GM12874 (cell line): ENCODE results near the gene MICB.

ENCODE experiments used
- CTCF ChIP-seq: IDR thresholded peaks from 2 replicates; pipeline ENCODE4 v1.5.1; 2011; ENCODE audit warnings: low read depth, mild to moderate bottlenecking, control low read depth, low read length, moderate library complexity; ENCODE audit not compliant: insufficient read depth

The MICB gene

DNA sequence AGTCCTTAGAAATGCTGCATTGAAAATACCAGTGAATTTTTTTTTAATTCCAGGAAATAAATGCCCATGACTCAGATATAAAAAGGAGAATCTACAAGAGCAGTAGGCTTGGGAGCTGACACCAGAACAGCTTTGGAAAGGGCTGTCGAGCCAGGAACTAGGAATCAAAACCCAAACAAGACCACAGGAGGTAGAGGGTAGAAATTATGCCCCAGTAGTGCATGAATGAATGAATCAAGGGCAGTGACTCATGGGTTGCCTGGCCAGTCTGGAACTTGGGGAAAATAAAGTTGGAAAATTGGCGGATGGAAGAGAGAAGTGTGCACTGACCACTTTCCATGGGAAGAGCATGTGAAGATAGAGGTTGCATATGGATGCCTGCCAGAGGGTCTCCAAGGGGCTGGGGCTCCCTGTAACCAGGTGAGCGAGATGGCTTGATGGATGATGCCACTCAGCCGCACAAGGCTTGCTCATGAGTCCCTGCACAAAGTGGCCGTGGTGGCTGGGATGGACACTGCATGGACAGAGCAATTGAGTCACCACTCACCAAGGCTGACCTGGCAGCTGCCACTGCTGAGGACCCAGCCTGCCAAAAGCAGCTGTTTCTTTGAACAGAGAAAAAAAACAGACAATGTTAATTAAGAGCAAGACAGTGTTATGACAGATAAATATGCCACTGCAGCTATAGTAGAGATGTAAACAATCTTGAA, 15.7 kb downstream of the MICB start:
- no peak for TF ChIP-seq CTCF

DNA sequence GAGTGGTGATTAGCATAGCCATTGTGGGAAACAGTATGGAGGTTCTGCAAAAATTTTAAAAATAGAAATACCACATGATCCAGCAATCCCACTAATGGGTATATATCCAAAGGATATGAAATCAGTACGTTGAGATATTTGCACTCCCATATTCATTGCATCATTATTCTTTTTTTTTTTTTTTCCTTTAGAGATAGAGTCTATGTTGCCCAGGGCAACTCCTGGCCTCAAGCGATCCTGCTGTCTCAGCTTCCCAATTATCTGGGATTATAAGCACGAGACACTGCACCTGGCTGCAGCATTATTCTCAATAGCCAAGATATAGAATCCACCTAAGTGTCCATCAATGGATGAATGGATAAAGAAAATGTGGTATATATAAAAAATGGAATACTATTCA, 23.9 kb downstream of the MICB start:
- no peak for TF ChIP-seq CTCF

DNA sequence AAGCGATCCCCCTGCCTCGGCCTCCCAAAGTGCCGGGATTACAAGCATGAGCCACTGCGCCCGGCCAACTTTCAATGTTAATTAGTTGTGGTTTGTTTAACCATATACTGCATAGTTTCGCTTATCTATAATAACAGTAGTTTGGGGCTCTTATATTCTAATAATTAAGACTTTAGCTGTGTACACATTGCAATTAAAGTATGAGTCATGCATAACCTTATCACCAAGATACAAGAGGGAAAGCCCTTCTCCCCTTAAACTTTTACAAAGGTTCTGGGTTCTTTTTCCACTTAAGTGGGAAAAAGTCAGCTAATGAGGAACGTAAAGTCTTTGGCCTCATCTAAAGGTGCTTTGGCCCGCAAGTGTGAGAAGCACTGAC, 27.6 kb downstream of the MICB start:
- TF ChIP-seq CTCF = no peak

DNA sequence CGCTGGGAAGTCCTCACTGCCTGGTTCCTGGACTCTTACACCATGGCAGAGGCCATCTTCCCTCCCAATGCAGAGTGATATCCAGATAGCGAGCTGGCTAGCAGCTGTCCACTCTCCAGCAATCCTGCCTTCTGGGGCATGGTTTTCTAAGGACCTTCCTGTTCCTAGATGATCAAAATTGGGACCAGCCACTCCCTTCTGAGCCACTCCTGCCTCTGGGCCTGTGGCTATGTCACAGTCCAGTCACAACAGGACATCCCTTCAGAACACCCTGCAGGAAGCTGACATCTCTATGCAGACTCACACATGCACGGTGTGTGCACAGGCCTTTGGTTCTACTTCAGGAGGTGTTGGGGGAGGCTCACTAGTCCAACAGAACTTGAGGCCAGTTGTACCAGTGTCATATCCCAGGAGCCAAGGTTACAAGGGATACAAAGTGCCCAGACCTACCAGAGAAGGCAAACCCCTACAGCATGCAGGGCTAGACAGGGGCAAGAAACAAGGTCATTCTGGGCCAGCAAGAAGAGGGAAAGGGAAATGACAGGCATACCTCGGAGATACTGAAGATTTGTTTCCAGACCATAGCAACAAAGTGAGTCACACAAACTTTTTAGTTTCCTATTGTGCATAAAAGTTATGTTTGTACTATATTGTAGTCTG, 28.1 kb downstream of the MICB start:
- TF ChIP-seq CTCF = no peak

DNA sequence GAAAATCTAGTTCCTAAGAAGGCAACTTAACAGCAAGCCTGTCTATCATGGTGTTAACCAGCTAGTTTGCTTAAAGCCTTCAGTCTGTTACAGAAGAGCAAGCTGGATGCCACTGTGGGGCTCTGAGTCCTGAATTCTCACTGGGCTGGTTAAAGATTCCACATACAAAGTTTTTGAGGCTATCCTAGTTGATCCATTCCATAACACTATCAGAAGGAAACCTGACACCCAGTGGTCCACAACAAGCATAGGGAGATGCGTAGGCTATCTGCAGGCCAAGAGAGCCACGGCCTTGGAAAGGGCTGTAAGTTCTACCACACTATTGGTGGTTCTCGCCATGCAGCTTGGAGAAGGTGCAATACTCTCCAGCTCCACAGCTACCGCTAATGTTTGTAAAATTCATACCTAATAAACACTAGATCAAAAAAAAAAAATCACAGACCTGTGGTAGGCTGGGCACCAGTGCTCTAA, 30.4 kb downstream of the MICB start:
- no peak for TF ChIP-seq CTCF

- TF ChIP-seq CTCF = no peak
Measured at GRCh38 chr6:31528821-31529328, 30.9 kb downstream of the MICB start, which contains the start of gene MCCD1. MCCD1 (plus strand) TSS chr6:31528962; CDS start chr6:31529015, 53 bp downstream.

GRCh38 chr6:31529329-31530150, 31.6 kb downstream of the MICB start:
- no peak for TF ChIP-seq CTCF
